T-helper 1 cell treated with Interleukin-12 subunit alpha and Interleukin-12 subunit beta and Interleukin-4 antibody, amounts not matched to agents 30 μg/mL and 1 μg/mL, for 36 hours (primary cell): ENCODE data around the gene HMGN3.
A peak's percentile ranks its signal among the peaks of the same experiment; 100 is the strongest.
"Not testable (repeated sequence)": the region's sequence is repeated elsewhere in the genome, so short reads cannot be mapped to it uniquely, and the experiment has no call there.

Source experiments
- H3K27ac Mint-ChIP-seq: one replicate; pipeline ENCODE4 v1.8.0; 2021; ENCODE audit warnings: mild to moderate bottlenecking, mixed read lengths
- H3K27me3 Mint-ChIP-seq: one replicate; pipeline ENCODE4 v1.8.0; 2021; ENCODE audit warnings: low read depth, mixed read lengths
- H3K36me3 Mint-ChIP-seq: one replicate; pipeline ENCODE4 v1.8.0; 2021; ENCODE audit warnings: low read depth, mixed read lengths
- H3K4me1 Mint-ChIP-seq: one replicate; pipeline ENCODE4 v1.8.0; 2021; ENCODE audit warnings: low read depth, mixed read lengths
- H3K4me3 Mint-ChIP-seq: one replicate; pipeline ENCODE4 v1.8.0; 2021; ENCODE audit warnings: mild to moderate bottlenecking, moderate library complexity, mixed read lengths
- H3K9me3 Mint-ChIP-seq: one replicate; pipeline ENCODE4 v1.8.0; 2021; ENCODE audit warnings: mixed read lengths

The HMGN3 gene

DNA sequence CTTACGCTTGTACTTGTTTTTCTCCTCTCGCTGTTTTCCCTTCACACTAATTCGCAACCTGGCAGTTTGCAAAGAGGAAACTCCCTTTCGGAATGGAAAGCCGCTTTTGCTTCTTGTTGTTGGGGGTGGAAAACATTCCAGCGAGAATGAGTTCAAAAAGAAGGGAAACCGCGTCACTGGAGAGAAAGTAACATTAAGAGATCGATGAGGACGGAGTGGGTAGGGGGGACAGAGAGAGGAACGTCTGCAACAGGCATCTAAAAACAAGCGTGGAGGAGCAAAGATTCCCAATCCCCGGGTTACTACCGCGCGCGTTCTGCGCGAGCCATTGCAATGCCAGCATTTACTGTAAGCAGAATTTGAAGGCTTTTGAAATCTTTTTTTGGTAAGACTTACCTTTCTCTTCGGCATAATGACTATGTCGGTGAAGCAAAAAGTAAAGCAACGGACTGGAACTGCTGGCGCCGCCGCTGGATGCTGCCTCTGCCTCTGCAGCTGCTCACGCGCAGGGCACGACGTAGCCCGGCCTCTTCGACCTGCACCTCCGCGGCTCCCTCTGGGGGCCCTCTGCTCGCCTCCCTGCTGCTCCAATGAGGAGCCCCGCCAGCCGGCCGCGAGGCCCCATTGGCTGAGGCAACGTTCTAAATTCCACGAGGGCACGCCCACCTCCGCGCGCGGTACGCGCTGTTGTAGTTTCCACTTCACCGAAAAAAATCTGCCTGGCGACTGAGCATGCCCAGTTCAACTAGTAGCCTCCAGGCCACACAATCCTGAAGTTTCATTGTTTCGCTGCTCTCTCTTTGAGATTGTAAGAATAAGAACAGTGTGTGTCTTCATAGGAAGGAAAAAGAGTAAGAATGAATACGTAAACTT lies at the start of gene HMGN3:
Gene HMGN3, minus strand, starts transcription at position 533 of the 873 bp plus-strand sequence.
- peaks cover 5% of the 10 kb centered on the region for H3K36me3 Mint-ChIP-seq
- peak within 1 kb of the TSS; percentile 93 for H3K27ac Mint-ChIP-seq
- H3K4me1 Mint-ChIP-seq: peaks cover 34% of the 10 kb centered on the region
- no peaks in the 10 kb centered on the region for H3K9me3 Mint-ChIP-seq
- H3K27me3 Mint-ChIP-seq: no peaks in the 10 kb centered on the region
- H3K4me3 Mint-ChIP-seq: peak within 1 kb of the TSS; percentile 97

- Mint-ChIP-seq H3K4me1 (no peaks in the 10 kb centered on the region), H3K9me3 (peaks cover 12% of the 10 kb centered on the region), H3K27me3 (no peaks in the 10 kb centered on the region), H3K36me3 (no peaks in the 10 kb centered on the region), H3K4me3 (no peak overlapping the region), H3K27ac (no peak overlapping the region)
These were observed 46.3 kb upstream of the HMGN3 start for GRCh38 chr6:79280756-79281155.

DNA sequence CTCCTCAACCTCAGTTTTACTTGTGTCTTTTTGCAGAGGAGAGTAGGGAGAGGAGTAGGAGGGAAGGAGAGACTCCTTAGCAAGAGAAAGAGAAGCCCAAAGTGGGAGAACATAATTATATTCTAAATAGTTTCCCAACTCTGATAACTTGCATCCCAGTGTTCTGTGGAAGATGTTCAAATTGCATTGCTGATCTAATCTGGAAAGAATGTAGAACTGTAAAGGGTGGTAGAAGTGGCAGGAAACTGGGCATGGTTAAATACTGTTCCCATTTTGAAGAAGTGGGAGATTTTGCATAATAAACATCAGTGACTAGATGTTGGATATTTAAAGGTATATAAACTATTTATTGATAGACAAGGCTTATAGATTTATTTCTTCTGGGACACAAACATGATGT lies 42.6 kb upstream of the HMGN3 start:
- Mint-ChIP-seq H3K4me3 (no peak overlapping the region), H3K4me1 (no peaks in the 10 kb centered on the region), H3K9me3 (peaks cover 5% of the 10 kb centered on the region), H3K36me3 (no peaks in the 10 kb centered on the region), H3K27ac (no peak overlapping the region), H3K27me3 (no peaks in the 10 kb centered on the region)

DNA sequence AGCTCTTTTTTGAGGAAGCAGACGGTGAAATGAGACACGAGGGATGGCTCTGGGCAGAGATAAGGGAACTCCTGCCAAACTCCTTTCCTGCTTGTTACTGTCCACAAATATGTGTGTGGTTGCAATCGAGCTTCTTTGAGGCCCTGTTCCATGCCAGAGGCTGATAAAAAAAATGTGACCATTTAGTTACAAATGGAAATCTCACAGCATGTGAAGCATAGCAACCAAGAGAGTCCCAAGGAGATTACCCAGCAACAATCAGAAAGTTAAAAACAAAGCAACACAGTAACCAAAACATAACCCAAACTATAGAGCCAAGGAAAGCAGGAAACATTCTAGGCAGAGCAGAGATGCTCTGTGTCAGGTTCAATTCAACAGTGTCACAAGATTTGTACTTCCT lies 35.4 kb upstream of the HMGN3 start:
- no peaks in the 10 kb centered on the region for H3K4me1 Mint-ChIP-seq
- no peak overlapping the region for H3K27ac Mint-ChIP-seq
- H3K4me3 Mint-ChIP-seq: no peak overlapping the region
- H3K9me3 Mint-ChIP-seq: no peaks in the 10 kb centered on the region
- H3K36me3 Mint-ChIP-seq: no peaks in the 10 kb centered on the region
- H3K27me3 Mint-ChIP-seq: peaks cover 3% of the 10 kb centered on the region

- H3K27ac Mint-ChIP-seq: no peak overlapping the region
- no peaks in the 10 kb centered on the region for H3K36me3 Mint-ChIP-seq
These were observed 32.6 kb upstream of the HMGN3 start for GRCh38 chr6:79267128-79267527.

DNA sequence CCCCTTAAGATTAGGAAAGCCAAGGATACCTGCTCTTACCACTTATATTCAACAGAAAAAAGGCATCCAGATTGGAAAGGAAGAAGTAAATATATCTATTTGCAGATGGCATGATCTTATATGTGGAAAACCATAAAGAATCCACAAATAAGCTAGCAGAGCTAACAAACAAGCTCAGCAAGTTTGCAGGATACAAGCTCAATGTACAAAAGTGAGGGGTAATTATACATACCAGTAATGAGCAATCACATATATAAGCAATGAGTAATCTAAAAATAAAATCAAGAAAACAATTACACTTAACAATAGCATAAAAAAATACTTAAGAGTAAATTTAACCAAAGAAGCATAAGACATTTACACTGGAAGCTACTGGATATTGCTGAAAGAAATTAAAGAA lies 31.6 kb upstream of the HMGN3 start:
- peaks cover 3% of the 10 kb centered on the region for H3K27me3 Mint-ChIP-seq
- H3K36me3 Mint-ChIP-seq: no peaks in the 10 kb centered on the region
- no peaks in the 10 kb centered on the region for H3K9me3 Mint-ChIP-seq
- no peaks in the 10 kb centered on the region for H3K4me1 Mint-ChIP-seq
- no peak overlapping the region for H3K27ac Mint-ChIP-seq
- H3K4me3 Mint-ChIP-seq: no peak overlapping the region

More at GRCh38 chr6:79267128-79267527, 32.6 kb upstream of the HMGN3 start:
- peaks cover 3% of the 10 kb centered on the region for H3K27me3 Mint-ChIP-seq
- no peaks in the 10 kb centered on the region for H3K9me3 Mint-ChIP-seq
- no peak overlapping the region for H3K4me3 Mint-ChIP-seq
- no peaks in the 10 kb centered on the region for H3K4me1 Mint-ChIP-seq

DNA sequence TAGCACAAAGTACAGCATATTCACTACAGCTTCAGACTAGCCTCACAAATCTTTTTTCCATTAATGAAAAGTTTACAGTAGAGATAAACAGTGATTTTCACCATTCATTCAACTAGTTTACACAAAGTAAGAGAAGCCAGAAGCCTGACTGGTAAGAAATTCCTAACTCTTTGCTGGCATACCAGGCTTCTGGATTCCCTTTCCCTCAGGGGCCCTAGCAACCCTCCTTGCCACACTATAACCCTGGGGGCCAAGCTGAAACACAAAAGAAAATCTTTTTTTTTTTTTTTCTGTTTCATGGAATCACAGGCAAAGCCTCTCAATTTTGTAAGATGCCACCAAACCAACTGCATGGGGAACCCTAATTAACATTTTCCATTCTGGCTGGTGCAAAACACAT lies 28.9 kb upstream of the HMGN3 start:
- Mint-ChIP-seq H3K27me3 (peaks cover under 1% of the 10 kb centered on the region), H3K4me1 (no peaks in the 10 kb centered on the region), H3K36me3 (no peaks in the 10 kb centered on the region), H3K4me3 (no peak overlapping the region), H3K27ac (no peak overlapping the region), H3K9me3 (no peaks in the 10 kb centered on the region)

GRCh38 chr6:79261666-79262065 lies 27.2 kb upstream of the HMGN3 start:
- no peaks in the 10 kb centered on the region for H3K27me3 Mint-ChIP-seq

GRCh38 chr6:79260772-79261171 lies 26.3 kb upstream of the HMGN3 start:
- Mint-ChIP-seq H3K27ac (no peak overlapping the region), H3K4me1 (no peaks in the 10 kb centered on the region), H3K36me3 (no peaks in the 10 kb centered on the region), H3K9me3 (peaks cover 6% of the 10 kb centered on the region), H3K4me3 (no peak overlapping the region), H3K27me3 (no peaks in the 10 kb centered on the region)

More at GRCh38 chr6:79261666-79262065, 27.2 kb upstream of the HMGN3 start:
- no peak overlapping the region for H3K4me3 Mint-ChIP-seq
- H3K36me3 Mint-ChIP-seq: no peaks in the 10 kb centered on the region
- no peaks in the 10 kb centered on the region for H3K4me1 Mint-ChIP-seq
- peaks cover 6% of the 10 kb centered on the region for H3K9me3 Mint-ChIP-seq
- no peak overlapping the region for H3K27ac Mint-ChIP-seq

DNA sequence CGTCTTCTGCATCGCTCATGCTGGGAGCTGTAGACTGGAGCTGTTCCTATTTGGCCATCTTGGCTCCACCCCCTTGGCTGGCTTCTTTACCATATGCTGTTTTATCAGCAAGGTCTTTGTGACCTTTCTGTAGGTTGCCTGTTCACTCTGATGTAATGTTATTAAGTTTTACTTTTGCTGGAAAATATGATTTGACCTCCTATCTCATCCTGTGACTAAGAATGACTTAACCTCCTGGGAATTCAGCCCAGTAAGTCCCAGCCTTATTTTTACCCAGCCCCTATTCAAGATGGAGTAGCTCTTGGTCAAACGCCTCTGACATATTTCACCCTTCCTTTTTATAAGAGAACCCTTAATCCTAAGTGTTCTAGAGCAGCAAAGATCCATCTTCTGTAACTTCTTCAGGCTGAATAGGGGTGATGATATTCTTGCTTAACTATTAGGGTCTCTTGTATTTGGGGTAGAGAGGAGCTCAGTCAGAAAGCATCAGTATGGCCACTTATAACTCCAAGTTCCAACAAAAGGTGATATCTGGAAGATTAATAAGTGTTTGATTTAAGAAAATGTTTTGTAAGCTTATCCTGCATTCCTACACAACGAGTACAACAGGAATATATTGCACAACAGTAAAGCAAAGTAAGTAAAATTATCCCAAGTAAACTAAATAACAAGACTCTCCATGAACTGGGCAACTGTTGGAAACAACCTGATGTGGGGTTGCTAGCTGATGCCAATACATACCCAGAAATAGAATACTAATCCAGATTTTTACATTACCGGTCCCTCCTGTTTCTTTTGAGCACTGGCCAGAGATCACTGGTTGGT lies 23.1 kb upstream of the HMGN3 start:
- Mint-ChIP-seq H3K27ac (no peak overlapping the region), H3K4me3 (no peak overlapping the region), H3K36me3 (no peaks in the 10 kb centered on the region), H3K9me3 (peaks cover 6% of the 10 kb centered on the region), H3K4me1 (no peaks in the 10 kb centered on the region), H3K27me3 (no peaks in the 10 kb centered on the region)

- not testable (repeated sequence) for H3K4me1 Mint-ChIP-seq, H3K9me3 Mint-ChIP-seq, H3K27ac Mint-ChIP-seq, H3K36me3 Mint-ChIP-seq, H3K4me3 Mint-ChIP-seq, H3K27me3 Mint-ChIP-seq
These were observed 22.3 kb upstream of the HMGN3 start for GRCh38 chr6:79256770-79257169.

GRCh38 chr6:79255086-79255485 lies 20.6 kb upstream of the HMGN3 start:
- H3K4me1 Mint-ChIP-seq, H3K36me3 Mint-ChIP-seq, H3K27me3 Mint-ChIP-seq, H3K4me3 Mint-ChIP-seq, H3K27ac Mint-ChIP-seq, H3K9me3 Mint-ChIP-seq: not testable (repeated sequence)

DNA sequence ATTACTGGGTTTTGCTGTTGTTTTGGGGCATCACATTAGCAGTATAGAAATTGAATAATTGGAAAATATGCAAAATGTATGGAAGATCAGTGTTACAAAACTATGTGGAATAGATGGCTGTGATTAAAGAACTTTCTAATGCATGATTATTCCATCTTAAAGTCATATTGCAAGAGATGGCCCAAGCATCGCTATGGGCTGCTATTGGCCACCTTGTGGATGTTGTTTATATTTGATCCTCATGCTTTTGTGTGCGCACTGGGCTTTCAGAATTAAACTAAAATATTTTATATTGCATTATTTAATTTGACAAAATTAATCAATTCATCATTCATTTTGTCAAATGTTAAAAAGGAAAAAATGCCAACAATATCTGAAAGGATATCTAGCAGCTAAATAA lies 16.1 kb upstream of the HMGN3 start:
- Mint-ChIP-seq H3K4me3 (no peak overlapping the region), H3K27me3 (no peaks in the 10 kb centered on the region), H3K4me1 (no peaks in the 10 kb centered on the region), H3K27ac (no peak overlapping the region), H3K9me3 (no peaks in the 10 kb centered on the region), H3K36me3 (no peaks in the 10 kb centered on the region)

GRCh38 chr6:79250107-79250514 lies 15.6 kb upstream of the HMGN3 start:
- Mint-ChIP-seq H3K27ac (no peak overlapping the region), H3K27me3 (no peaks in the 10 kb centered on the region), H3K4me1 (no peaks in the 10 kb centered on the region), H3K9me3 (no peaks in the 10 kb centered on the region), H3K4me3 (no peak overlapping the region), H3K36me3 (no peaks in the 10 kb centered on the region)

DNA sequence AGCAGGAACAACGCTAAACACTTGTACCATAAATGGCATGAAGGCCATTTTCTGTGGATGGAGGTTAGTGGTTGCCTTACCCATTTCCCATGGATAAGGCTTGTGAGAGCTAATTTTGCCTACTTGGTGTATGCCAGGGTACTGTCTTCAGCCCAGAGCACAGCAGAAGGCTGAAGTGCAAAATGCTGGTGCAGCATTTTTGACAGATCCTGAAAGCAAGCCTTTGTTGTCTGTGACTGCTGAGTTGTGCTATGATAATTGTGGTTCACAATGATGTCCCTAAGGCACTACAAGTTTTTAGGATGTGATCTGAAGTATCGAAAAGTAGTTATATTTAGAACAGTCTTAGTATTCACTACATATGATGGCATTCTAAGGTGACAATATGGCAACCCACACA lies 14.7 kb upstream of the HMGN3 start:
- Mint-ChIP-seq H3K27me3 (peaks cover 2% of the 10 kb centered on the region), H3K4me1 (no peaks in the 10 kb centered on the region), H3K36me3 (no peaks in the 10 kb centered on the region), H3K9me3 (peaks cover 3% of the 10 kb centered on the region), H3K4me3 (no peak overlapping the region), H3K27ac (no peak overlapping the region)
